Epithelial cell of proximal tubule (primary cell): ENCODE results near the gene H6PD. TPM values are rescaled to one million over a fixed set of nuclear protein-coding genes. Genes with fewer than 3 reads are reported as not detected.

Experiments
- DNase-seq: peaks from one replicate; pipeline ENCODE4 v3.0.0-alpha.2; 2011; ENCODE audit warnings: low read depth
- H3K4me3 ChIP-seq: 2 replicates; pipeline ENCODE4 v1.5.1; 2011; ENCODE audit warnings: low read depth, mild to moderate bottlenecking, low read length
- total RNA-seq: library from RNA; depleted of rRNA; stranded (reverse); fragments of >200 nt; gene quantifications from 2 replicates; pipeline ENCODE4 v1.2.3, GENCODE V29; 2015
- TF ChIP-seq, protein P1 (sequence below): conservative IDR thresholded peaks from 2 replicates; pipeline ENCODE4 v1.5.1; 2012; ENCODE audit warnings: low read depth, mild to moderate bottlenecking, low read length

H6PD gene
- total RNA-seq, 1 donor from 2014 or later = 10.7 TPM

DNA sequence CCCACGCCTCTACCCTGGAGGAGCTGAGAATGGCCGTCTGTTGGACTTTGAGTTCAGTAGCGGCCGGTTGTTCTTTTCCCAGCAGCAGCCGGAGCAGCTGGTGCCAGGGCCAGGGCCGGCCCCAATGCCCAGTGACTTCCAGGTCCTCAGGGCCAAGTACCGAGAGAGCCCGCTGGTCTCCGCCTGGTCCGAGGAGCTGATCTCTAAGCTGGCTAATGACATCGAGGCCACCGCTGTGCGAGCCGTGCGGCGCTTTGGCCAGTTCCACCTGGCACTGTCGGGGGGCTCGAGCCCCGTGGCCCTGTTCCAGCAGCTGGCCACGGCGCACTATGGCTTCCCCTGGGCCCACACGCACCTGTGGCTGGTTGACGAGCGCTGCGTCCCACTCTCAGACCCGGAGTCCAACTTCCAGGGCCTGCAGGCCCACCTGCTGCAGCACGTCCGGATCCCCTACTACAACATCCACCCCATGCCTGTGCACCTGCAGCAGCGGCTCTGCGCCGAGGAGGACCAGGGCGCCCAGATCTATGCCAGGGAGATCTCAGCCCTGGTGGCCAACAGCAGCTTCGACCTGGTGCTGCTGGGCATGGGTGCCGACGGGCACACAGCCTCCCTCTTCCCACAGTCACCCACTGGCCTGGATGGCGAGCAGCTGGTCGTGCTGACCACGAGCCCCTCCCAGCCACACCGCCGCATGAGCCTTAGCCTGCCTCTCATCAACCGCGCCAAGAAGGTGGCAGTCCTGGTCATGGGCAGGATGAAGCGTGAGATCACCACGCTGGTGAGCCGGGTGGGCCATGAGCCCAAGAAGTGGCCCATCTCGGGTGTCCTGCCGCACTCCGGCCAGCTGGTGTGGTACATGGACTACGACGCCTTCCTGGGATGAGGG lies 29.7 kb downstream of the H6PD start:
- TF ChIP-seq, protein P1, sequence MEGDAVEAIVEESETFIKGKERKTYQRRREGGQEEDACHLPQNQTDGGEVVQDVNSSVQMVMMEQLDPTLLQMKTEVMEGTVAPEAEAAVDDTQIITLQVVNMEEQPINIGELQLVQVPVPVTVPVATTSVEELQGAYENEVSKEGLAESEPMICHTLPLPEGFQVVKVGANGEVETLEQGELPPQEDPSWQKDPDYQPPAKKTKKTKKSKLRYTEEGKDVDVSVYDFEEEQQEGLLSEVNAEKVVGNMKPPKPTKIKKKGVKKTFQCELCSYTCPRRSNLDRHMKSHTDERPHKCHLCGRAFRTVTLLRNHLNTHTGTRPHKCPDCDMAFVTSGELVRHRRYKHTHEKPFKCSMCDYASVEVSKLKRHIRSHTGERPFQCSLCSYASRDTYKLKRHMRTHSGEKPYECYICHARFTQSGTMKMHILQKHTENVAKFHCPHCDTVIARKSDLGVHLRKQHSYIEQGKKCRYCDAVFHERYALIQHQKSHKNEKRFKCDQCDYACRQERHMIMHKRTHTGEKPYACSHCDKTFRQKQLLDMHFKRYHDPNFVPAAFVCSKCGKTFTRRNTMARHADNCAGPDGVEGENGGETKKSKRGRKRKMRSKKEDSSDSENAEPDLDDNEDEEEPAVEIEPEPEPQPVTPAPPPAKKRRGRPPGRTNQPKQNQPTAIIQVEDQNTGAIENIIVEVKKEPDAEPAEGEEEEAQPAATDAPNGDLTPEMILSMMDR = no peak
- no peak overlapping the region for H3K4me3 ChIP-seq
- DNase-seq = no peak

DNA sequence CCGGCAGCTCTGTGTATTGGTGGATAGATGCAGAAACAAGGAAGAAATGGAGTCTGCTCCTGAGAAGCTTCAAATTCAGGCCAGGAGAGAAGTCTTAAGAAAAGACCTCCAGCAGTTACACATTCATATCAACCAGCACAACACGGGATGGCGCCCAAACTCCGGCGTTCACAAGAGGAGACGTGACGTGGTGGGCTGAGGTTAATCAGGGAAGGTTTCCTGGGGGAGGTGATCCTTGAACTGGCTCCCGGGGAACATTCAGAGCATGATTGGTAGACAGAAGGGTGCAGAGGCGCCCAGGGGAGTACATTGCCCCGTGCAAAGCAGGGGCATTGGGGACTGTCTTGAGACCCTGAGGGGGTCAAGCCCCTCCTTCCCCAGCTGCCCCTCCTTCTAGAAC lies 30.5 kb downstream of the H6PD start:
- TF ChIP-seq, protein P1 = no peak
- DNase-seq = no peak
- no peak overlapping the region for H3K4me3 ChIP-seq

DNA sequence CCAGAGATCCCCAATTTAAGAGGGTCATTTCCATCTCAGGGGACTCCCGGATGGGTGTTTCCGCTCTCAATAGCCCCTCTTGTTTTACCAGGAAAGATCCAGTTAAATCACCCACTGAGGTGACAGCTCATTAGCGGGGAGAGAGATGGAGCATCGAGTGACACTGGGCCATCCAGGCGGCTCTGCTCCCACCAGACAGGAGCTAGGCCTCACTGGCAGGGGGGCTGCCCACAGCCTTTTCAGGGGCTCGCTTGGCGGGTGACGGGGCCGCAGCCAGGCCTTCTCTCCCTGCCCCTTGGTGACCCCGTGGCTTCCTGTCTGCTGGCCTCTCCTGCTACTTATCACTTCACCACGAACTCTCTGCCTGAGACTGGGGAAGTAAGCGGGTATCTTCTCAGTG lies 31.4 kb downstream of the H6PD start:
- no peak overlapping the region for H3K4me3 ChIP-seq
- DNase-seq = no peak
- TF ChIP-seq, protein P1 = no peak

DNA sequence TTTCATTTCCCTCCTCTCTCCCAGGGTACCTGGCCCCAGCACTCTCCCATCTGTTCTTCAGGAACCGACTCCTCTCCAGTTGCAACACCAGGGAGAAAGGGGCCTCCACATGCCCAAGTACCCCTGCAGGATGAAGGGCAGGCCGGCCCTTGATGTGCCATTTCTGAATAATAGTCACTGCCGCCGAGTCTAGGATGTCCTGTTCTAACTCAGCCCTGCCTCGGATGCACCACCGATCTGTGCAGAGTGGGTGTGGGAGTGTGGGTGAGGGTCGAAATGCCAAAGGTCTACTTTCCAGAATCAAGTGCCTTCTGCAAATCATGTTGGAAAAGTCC lies 32.7 kb downstream of the H6PD start:
- DNase-seq = no peak
- TF ChIP-seq, protein P1 = no peak
- no peak overlapping the region for H3K4me3 ChIP-seq

DNA sequence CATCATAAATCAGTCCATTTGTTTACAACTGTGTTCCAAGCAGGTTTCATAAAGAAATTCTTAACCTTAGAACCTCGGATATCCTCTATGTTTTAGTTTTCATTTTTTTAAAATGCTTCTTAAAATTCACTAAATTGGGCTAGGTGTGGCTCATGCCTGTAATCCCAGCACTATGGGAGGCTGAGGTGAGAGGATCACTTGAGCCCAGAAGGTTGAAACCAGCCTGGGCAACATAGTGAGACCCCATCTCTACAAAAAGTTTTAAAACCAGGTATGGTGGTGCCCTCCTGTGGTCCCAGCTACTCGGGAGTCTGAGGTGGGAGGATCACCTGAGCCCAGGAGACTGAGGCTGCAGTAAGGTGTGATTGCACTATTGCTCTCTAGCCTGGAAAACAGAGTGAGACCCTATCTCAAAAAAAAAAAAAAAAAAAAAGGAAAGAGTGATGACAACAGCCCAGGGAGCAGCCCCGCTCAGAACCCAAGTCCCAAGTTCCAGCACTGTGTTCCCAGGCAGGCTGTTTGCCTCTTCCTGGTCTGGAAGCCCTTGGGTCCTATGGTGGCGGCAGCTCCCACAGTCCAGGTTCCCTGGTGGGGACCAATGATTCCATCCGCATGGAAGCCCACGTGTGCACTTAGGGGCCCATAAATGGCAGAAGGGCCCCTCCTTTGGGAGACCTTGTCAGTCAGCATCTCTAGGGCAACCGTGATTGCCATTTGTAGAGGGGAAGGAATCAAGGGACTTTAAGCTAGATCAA lies 33.4 kb downstream of the H6PD start:
- H3K4me3 ChIP-seq = no peak overlapping the region
- DNase-seq = no peak
- TF ChIP-seq, protein P1 = no peak

DNA sequence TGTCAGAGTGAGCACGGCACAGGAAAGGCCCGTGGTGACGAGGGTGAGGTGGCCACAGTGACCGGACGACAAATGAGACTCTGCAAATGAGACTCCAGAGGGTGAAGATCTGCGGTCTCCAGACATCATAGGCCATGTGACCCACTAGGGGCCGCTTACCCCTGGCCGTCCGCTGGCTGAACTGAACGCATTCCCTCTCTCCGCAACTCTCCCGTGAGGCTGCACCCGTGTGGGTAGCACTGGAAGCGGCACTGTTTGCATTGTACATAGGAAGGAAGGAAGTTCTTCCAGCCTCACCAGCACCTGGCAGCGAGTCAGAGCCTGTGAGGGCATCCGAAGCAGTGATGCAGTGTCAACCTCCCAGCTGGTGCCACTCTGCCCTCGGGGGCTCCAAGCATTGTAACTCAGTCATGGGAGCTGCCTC lies 34.5 kb downstream of the H6PD start:
- H3K4me3 ChIP-seq = no peak overlapping the region
- TF ChIP-seq, protein P1 = no peak
- no peak for DNase-seq
